CD1c-positive myeloid dendritic cell (primary cell): ENCODE results near the gene NAV1.
"Not testable (repeated sequence)": the region's sequence is repeated elsewhere in the genome, so short reads cannot be mapped to it uniquely, and the experiment has no call there.

Source experiments
- DNase-seq: peaks from one replicate; pipeline ENCODE4 v3.0.0-alpha.2; 2016; ENCODE audit errors: extremely low spot score

NAV1 gene, protein sequence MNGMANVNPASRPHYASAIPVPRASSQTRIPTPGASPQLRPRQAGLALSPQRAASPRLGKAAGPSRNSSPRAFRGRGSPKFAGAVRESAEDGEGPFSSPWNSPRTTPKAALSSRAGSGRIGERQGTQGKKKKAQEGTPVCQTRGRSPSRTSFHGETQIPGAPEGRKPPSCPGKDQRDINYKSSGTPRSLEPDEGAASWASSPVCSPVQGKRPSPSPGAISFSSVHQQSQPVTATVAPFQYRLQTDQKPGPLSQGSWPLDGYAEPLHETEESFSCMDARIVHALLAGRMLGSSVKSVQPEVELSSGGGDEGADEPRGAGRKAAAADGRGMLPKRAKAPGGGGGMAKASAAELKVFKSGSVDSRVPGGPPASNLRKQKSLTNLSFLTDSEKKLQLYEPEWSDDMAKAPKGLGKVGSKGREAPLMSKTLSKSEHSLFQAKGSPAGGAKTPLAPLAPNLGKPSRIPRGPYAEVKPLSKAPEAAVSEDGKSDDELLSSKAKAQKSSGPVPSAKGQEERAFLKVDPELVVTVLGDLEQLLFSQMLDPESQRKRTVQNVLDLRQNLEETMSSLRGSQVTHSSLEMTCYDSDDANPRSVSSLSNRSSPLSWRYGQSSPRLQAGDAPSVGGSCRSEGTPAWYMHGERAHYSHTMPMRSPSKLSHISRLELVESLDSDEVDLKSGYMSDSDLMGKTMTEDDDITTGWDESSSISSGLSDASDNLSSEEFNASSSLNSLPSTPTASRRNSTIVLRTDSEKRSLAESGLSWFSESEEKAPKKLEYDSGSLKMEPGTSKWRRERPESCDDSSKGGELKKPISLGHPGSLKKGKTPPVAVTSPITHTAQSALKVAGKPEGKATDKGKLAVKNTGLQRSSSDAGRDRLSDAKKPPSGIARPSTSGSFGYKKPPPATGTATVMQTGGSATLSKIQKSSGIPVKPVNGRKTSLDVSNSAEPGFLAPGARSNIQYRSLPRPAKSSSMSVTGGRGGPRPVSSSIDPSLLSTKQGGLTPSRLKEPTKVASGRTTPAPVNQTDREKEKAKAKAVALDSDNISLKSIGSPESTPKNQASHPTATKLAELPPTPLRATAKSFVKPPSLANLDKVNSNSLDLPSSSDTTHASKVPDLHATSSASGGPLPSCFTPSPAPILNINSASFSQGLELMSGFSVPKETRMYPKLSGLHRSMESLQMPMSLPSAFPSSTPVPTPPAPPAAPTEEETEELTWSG (N-terminal part only)

DNA sequence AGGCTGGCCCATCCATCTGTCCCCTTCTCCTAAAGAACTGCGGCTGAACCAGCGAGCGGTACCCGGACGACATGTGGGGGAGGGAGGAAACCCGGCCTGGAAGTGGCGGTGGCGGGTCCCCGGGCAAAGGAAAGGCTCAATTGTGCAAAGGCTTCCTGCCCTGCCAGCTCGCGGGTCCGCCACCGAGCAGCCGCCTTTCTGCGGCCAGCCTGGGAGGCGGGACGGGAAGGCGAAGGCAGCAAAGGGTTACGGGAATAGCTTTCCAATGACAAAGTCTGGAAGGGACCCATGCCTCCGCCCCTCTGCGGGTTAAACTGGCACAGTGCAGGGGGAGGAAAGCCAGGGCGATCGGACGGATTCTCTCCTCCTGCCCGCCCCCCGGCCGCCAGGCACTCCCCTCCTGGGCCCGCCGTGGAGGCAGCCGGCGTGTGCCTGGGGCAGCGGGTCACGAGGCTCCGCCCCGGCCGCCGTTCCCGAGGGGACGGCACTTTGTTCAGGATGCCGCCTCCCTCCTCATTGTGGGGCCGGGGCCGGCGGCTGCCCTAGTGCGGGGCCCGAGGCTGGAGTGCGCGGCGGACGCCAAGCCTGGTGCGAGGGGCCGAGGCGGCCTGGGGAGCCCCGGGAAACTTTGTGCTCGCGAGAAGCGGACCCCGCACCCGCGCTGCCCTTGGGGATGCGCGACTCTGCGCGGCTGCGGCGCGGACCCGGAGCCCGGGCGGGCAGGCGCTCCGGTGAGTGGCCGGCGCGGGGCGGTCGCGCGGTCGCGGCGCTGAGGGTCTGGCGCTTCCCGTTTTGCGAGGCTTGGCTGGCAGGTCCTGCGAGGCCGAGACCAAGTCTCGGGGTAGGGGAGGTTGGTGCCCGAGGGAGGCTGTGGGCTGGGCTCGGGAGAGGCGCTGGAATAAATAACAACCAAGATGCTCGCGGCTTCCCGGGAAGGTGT lies at the start of gene NAV1:
NAV1 (plus strand) TSS at position 516 of the 940 bp plus-strand sequence. CDS start 83,758 bp downstream, outside the sequence.
- peak; percentile 40 for DNase-seq

DNA sequence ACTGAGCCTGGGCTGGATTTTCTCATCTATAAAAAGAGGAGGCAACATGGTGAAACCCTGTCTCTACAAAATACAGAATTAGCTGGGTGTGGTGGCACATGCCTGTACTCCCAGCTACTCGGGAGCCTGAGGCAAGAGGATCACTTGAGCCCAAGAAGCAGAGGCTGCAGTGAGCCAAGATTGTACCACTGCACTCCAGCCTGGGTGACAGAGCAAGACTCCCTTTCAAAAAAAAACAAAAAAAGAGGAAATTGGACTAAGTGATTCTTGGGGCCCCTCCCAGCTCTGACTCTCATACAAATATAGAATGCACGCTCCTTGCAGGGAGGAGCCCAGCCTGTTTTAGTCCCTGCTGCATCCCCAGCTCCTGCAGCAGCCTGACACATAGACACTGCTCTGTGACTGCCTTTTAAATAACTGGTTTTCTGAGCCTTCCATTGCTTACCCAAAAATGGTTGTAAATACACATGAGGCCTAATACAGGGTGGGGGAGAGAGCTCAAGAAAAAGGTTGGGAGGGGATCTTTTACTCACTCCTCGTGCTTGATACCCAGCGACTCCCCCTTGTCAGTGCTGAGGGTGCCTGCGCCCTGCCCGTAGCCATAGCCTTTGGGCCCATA lies 49.2 kb upstream of the NAV1 start:
- peak; percentile 51 for DNase-seq

DNA sequence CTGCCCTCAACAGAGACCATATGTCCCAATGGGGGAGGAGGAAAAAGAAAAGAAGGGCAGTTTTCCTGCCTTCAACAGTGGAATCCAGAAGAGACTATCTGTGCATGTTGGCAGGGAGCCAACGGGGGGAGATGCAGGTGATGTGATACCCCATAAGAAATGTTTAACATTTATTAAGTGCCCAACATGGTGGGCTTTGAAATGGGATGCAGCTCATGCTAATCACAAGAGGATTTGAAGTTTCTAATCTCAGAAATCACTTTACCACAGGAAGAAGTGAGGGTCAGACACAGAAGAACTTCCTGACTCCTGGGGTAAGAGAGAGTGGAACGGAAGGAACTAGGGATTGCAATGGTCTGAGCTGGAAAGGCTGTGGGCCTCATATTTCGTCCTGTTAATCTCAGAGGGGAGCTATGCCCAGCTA lies 48.2 kb upstream of the NAV1 start:
- DNase-seq: no peak

DNA sequence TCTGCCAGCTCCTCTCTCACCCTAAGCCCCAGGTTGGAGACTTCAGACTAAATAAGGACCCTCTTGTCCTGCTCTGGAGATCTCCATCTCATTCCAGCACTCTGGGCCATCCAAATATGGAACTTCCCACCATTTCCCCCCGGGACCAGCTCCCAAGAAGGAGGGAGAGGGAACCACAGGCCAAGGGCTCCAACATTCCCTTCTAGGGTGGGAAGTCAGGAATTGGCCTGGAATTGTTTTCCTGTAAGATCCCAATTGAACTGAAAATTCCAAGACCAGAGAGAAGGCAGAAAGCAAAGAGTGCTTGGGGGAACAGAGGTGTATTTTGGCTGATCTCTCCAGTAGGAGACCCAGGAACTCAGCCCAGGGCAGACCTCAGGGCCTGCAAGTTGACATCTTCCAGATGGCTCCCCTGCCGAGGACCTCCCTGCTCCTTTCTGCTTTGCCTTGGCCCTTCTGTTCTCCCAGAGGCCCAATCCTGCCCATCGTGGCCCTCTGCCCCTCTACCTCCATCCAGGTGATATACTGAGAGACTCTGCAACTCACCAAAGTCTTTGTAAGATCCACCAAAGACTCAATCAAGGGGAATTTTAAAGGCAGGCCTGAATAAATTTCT lies 46.9 kb upstream of the NAV1 start:
- no peak for DNase-seq

DNA sequence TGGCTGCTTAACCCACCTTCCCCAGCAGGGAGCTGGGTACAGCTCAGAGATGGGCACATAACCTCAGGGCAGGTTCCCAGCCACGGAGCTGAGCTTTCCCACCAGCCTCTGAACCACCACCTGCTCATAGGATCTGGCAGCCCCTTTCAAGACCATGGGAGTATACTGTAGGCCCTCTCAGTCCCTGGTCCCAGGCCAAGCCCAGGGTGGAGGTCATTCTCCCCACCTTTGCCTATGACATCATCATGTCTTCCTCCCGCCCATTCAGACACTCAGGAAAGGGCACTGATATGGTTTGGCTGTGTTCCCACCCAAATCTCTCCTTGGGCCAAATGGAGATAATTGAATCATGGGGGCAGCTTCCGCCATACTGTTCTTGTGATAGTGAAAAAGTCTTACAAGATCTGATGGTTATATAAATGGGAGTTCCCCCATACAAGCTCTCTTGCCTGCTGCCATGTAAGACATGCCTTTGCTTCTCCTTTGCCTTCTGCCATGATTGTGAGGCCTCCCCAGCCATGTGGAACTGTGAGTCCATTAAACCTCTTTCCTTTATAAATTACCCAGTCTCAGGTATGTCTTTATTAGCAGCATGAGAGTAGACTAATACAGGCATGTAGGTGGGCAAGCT lies 45.8 kb upstream of the NAV1 start:
- DNase-seq: not testable (repeated sequence)

DNA sequence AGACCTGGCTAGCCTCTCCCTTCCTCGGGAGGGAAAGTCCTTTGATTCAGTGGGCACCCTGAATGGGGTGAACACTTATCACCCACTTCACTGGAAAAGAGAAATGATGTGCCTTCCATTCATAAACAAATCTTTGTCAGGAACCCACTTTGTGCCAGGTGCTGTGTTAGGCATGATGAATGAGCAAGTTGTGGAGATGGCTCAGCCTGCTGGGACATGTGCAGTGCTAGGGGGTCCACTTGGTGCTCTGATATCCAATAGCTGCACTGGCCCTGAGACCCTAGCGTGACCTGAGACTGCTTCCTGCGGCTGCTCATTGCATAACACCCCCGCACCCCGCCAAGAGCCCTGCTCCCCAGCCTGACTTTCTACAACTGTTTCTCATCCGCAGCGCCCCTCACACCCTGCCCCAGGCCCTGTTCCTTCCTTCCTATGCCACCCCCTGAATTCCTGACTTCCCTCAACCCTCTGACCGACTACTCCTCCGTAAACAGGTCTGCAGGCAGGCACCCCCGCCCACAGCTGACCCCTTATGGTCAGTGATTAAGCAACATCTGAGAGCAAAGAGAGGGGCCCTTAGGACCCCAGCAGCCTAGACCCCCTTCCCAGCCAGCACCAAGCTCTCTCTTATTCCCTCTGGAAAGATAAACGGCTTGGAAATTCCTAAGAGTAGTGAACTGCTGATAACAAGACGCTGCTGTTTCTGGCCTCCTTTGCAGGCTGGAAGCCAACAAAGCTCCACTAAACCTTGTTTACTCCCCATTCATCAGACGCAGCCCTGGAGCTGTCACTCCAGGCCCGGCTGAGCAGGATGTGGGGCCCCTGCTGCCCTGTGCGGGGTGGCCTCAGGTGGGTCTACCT lies 44.9 kb upstream of the NAV1 start:
- DNase-seq: no peak

DNA sequence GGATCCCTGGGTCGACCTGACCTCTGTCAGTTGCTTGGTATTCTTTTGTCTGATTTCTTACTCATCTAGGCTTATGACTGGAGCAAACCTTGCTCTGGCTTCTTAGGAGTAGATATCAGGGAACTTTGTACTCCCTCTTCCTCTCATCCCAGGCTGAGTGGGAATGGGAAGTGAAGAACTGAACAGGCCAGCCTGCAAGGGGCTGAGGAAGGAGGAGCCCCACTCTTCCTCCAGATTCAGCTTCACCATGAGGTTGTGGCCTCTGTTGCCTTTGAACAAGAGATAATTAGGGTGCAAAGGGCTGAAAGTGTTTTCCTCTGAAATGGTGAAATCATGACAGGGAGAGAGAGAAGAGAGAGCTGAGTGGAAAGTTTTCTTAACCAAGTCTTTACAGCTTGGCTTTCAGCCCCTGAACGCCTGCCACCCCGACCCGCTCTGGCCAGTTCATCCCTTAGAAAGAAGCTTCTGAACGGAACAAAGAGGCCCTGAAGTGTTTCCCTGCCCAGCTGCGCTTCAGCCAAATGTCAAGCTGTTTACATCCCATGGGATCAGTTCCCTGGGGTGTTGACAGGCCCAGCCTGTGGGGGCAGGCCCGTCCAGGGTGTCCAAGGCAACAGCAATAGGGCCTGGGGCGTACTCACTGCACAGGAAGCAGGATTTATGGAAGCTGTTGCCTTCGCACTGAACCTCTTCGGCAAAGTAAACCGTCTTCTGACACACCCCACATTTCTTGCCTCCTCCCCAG lies 43.2 kb upstream of the NAV1 start:
- DNase-seq: no peak

DNA sequence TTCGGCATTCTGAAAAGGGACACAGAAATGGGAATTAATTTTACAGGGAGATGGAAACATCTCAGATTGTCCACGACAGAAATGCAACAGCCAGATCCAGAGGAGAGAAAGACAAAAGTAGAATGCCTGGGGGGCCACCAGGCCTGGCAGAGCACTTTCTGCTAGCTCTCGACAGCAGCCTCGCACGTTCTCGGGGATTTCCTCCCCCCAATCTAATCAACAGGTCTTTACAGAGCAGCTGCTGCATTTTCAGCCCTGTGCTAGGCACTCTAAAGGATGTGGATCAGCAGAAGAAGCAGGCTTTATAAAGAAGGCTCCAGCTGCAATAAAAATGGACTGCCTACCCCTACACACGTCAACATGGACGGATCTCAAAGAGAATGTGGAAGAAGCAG lies 42.6 kb upstream of the NAV1 start:
- DNase-seq: no peak

DNA sequence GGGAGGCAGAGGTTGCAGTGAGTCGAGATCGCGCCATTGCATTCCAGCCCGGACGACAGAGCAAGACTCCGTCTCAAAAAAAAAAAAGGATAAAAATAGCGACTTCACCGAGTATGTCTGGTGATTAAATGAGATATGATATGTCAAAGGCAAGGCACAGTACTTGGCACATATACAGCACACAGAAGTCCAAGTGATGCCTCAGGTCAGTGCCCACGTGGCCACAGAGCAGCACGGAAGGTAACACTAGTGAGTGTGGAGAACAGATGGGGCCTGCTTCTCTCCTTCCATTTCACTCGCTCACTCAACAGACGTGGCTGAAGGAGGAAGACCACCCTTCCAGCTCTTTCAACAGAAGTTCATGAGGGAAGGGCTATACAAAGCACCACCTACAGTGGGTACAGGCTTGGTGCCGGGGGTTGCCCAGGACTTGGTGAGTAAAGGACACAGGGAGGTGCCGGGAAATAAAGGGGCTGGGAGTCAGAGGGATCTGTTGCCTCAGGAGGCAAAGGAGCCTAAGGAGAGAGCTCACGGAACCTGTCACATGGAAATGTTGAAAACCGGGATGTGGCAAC lies 40.9 kb upstream of the NAV1 start:
- DNase-seq: no peak

DNA sequence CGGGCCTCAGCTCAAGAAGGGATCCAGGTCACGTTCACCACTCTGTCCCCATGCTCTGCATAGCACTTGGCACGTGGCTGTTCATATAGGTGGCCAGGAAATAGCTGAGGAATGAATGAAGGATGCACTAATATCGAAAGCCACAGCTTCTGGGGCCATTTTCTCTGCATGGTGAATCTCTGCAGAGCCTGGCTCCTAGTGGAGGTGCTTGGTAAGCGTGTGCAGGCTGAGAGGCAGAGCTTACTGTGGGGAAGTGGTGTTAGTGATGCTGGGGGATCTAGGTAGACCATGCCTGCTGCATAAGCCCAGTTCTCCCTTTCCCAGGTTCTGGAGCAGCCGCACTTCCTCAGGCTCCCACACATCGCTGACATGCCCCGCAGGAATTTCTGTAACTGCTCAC lies 40.3 kb upstream of the NAV1 start:
- no peak for DNase-seq

DNA sequence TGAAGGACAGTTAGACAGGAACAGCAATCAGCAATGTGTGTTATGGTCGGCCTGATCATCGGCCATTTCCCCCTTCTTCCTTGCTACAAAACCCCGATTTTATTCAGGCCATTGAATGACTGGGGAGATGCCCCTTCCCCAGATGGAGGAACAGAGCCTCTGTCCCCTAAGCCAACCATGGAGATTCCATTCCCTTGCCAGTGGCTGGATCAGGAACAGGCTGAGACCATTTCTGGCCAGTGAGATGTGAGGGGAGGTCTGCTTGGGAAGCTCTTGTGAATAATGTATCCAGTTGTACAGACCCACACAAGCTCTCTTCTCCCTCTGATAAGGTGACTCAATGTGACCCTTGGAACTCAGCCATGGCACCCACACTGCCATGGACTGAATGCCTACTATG lies 39.7 kb upstream of the NAV1 start:
- DNase-seq: no peak

DNA sequence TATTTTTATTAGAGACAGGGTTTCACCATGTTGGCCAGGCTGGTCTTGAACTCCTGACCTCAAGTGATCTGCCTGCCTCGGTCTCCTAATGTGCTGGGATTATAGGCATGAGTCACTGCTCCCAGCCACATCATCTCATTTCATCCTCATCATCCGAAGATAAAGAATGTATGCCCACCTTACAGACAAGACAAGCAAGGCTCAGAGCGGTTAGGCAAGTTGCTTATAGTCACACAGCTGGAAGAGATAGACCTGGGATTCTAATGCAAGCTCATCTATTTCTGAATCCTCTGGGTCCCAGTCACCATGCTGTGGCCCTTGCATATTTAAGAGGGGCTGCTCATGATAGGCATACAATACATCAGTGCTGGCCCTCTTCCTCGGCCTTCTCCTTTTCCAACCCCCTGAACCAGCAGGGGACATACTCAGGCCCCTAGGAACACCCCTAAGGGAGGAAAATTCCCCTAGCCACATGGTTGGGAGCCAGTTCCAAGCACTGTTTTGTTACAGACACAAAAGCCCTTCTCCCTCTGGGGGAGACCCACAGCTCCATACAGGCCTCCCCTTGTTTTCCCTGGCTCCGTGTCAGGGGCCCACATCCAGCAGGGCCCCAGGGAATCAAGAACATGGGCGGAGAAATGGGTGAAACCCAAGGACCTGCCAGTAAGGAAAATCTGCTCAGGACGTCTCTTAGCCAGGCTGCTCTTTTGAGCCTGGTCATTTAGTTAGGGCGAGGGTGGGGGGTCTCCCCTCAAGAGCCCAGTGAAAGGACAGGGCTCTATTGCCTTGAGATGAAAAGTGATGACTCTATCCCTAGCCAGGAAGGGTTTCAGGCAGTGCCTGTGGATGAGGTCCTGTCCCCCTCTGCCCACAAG lies 38.9 kb upstream of the NAV1 start:
- no peak for DNase-seq

DNA sequence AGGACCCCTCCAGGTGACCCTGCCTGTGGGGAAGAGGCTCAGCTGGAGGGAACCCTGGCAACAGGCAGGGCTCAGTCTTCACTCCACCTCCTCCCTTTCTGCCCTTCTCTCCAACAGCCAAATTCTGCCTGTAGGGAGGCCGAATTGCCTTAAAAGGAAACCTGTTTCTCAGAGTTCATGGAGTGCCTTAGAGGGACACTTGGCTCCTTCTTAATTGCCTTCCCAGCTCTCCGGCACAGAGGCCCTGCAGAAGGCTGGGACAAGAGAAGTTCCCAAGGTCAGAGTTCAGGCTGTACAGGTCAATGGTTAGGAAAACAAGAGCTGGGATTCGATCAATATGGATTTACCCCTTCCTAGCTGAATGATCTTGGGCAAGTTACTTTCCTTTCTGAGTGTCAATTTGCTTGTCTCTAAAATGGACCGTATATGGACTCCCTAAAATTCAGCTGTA lies 38.2 kb upstream of the NAV1 start:
- no peak for DNase-seq

DNA sequence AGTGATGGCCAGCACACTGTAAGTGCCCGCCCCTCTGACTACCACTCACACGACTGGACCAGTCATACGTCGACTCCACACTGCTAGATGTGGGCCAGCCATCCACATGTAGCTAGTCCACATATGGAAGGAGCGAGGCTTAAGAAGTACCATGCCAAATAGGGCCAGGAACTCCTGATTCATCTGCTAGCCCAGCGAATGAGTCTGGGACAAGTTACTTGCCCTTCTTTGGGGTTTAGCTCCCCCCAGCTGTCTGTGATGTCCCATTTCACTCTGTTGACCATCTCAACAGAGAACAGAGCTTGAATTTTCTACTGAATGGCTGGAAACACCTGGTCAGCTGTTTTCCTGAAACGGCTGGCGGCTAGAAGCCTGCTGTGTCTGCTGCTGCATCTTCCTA lies 37.8 kb upstream of the NAV1 start:
- DNase-seq: no peak

DNA sequence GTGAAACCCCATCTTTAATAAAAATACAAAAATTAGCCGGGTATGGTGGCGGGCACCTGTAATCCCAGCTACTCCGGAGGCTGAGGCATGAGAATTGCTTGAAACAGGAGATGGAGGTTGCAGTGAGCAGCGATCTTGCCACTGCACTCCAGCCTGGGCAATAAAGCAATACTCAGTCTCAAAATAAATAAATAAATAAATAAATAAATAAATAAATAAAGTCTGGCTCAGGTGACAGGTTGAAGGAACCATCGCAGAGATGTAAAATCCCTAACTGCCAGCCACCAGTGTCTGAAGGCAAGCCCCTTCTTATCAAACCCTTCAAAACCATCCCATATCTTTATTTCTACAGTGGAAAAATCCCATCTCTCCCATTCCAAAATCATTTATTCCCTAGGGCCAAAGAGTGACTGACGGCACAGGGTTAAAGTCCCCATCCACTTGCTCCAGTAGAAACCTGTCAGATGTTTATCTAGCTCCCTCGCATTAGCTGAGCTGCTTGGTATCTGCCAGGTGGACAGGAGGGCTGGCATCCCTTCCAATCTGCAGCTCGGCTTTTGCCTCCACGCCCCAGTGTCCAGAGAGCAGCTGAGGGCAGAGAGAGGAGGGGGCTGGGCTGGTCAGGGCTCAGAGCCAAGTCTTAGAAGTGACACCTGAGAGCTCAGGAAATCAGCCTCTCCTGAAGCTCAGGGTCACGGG lies 37.0 kb upstream of the NAV1 start:
- no peak for DNase-seq

DNA sequence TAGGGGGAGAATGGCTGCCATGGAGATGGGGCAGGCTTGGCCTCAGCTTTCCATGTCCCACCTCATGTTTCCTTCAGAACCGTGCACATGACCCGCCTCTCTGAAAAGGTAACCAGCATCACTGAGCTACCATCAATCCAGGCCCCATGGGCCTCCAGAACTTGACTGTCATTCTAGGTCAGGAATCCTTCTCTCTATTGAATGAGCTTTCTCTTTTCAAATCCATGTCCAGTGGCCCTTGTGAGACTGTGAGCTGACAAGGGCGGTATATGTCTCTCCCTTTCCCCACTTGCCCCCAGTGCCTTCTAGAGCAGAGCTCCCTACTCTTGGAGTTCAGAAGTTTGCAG lies 36.4 kb upstream of the NAV1 start:
- DNase-seq: no peak
